HepG2 (cell line): ENCODE data around the gene THAP6. TPM values are rescaled to one million over a fixed set of nuclear protein-coding genes. Genes with fewer than 3 reads are reported as not detected.

Experiments used
- ATAC-seq: fragments of 200-7000 bp; cut with Tn5 transposase; 3 replicates; pipeline ENCODE4 v1.9.1; 2020; ENCODE audit warnings: mild to moderate bottlenecking, moderate library complexity
- BruUV-seq: library from RNA; stranded (reverse); fragments of 400-500 nt; replicated peaks from 2 replicates; lab custom pipeline; 2021; lab: Mats Ljungman, UMichigan
- CTCF ChIA-PET: fragments of 300-600 bp; formaldehyde crosslinking; extraction: SDS; loops from one replicate; lab custom pipeline; 2021; ENCODE audit warnings: low total read pairs, inconsistent platforms, low intra/inter-chr PET ratio; lab: Yijun Ruan, JAX
- POLR2A ChIA-PET: fragments of 350-600 bp; sonication (Branson Sonifier 250); formaldehyde crosslinking; loops from one replicate; lab custom pipeline; 2020; ENCODE audit warnings: antibody characterized with exemption, inconsistent platforms; lab: Yijun Ruan, JAX
- DNase-seq: peaks from one replicate; pipeline ENCODE4 v3.0.0-alpha.2; 2015; ENCODE audit warnings: low spot score
- FAIRE-seq: peaks from 3 replicates; lab custom pipeline; 2011; peaks lifted over from hg19 to GRCh38; lab: Jason Lieb, UNC
- H2AFZ ChIP-seq: one replicate; pipeline ENCODE4 v1.6.1; 2011; ENCODE audit warnings: low read length, inconsistent platforms
- H3K27ac ChIP-seq: fragments of 300-600 bp; 3 replicates; pipeline ENCODE4 v1.8.0; 2011; ENCODE audit warnings: mixed run types, mild to moderate bottlenecking, mixed read lengths, low read length, inconsistent platforms; ENCODE audit not compliant: insufficient read depth; ENCODE audit errors: extremely low read length
- H3K27me3 ChIP-seq, 2 experiments: fragments of 200-600 bp in 1 of 2; 2 replicates in 1 of 2; 3 replicates in 1 of 2; pipeline versions ENCODE4 v1.6.0 to v1.8.0; 2011; ENCODE audit warnings: low read length in 2 of 2, mild to moderate bottlenecking in 2 of 2, moderate library complexity in 2 of 2, inconsistent platforms in 1 of 2; ENCODE audit not compliant: insufficient read depth in 2 of 2, control insufficient read depth in 1 of 2
- H3K36me3 ChIP-seq, 2 experiments: fragments of 200-600 bp in 1 of 2; replicated peaks in 1 of 2; 2 replicates in 1 of 2; 3 replicates in 1 of 2; pipeline versions ENCODE4 v1.5.1 to v1.8.0; 2011; ENCODE audit warnings: low read length in 2 of 2, inconsistent platforms in 1 of 2; ENCODE audit not compliant: insufficient read depth in 2 of 2, control insufficient read depth in 1 of 2
- H3K4me1 ChIP-seq: 2 replicates; pipeline ENCODE4 v1.5.1; 2012; ENCODE audit warnings: low read length, inconsistent platforms; ENCODE audit not compliant: insufficient read depth
- H3K4me2 ChIP-seq: 2 replicates; pipeline ENCODE4 v1.6.0; 2011; ENCODE audit warnings: low read depth, low read length, inconsistent platforms
- H3K4me3 ChIP-seq, 3 experiments: fragments of 200-600 bp in 1 of 3; sonication (generic), shearing (Covaris generic) in 1 of 3; replicated peaks in 1 of 3; 2 replicates each; pipeline ENCODE4 v1.5.1; 2011 to 2016; ENCODE audit warnings: low read length in 3 of 3, inconsistent platforms in 2 of 3, low read depth in 2 of 3, mild to moderate bottlenecking in 2 of 3, control low read depth in 1 of 3, mixed read lengths in 1 of 3; ENCODE audit not compliant: insufficient read depth in 1 of 3
- H3K79me2 ChIP-seq: one replicate; pipeline ENCODE4 v1.6.1; 2011; ENCODE audit warnings: low read length, inconsistent platforms; ENCODE audit not compliant: insufficient read depth
- H3K9ac ChIP-seq: 2 replicates; pipeline ENCODE4 v1.6.0; 2011; ENCODE audit warnings: mild to moderate bottlenecking, low read depth, low read length, inconsistent platforms; ENCODE audit not compliant: insufficient read depth
- H3K9me3 ChIP-seq: 2 replicates; pipeline ENCODE4 v1.5.1; 2012; ENCODE audit warnings: mild to moderate bottlenecking, low read length
- H4K20me1 ChIP-seq: 2 replicates; pipeline ENCODE4 v1.6.0; 2011; ENCODE audit warnings: inconsistent platforms, mild to moderate bottlenecking, low read length, moderate library complexity; ENCODE audit not compliant: insufficient read depth
- HMG20B ChIP-seq: conservative IDR thresholded peaks from 2 replicates; pipeline ENCODE4 v1.6.1; 2016; ENCODE audit warnings: missing genetic modification reagents, missing compliant biosample characterization
- MBNL3 ChIP-seq: fragments of 250-450 bp; sonication (Bioruptor Pico); conservative IDR thresholded peaks from 2 replicates; pipeline ENCODE4 v1.8.0; 2022; ENCODE audit warnings: mild to moderate bottlenecking, inconsistent platforms
- MXI1 ChIP-seq: IDR thresholded peaks from 3 replicates; pipeline ENCODE4 v1.6.1; 2012; ENCODE audit warnings: low read depth, low read length, inconsistent platforms, borderline replicate concordance
- POLR2AphosphoS5 ChIP-seq: IDR thresholded peaks from 2 replicates; pipeline ENCODE4 v1.6.1; 2012; ENCODE audit warnings: low read depth, low read length
- PRMT3 ChIP-seq: sonication (generic); formaldehyde crosslinking; IDR thresholded peaks from 2 replicates; pipeline ENCODE4 v1.8.1; 2022; ENCODE audit warnings: low read depth, mild to moderate bottlenecking, moderate library complexity, missing genetic modification reagents, borderline replicate concordance
- SMC3 ChIP-seq: IDR thresholded peaks from 2 replicates; pipeline ENCODE4 v1.6.1; 2011; ENCODE audit warnings: low read length, improper control_type of control experiment
- SNAPC2 ChIP-seq: sonication (generic); formaldehyde crosslinking; IDR thresholded peaks from 2 replicates; pipeline ENCODE4 v1.8.1; 2022; ENCODE audit warnings: mild to moderate bottlenecking, missing genetic modification reagents
- TMF1 ChIP-seq: sonication (generic); formaldehyde crosslinking; IDR thresholded peaks from 2 replicates; pipeline ENCODE4 v1.8.1; 2022; ENCODE audit warnings: low read depth, missing genetic modification reagents
- TRIM24 ChIP-seq: sonication (generic); formaldehyde crosslinking; IDR thresholded peaks from 2 replicates; pipeline ENCODE4 v1.8.0; 2022; ENCODE audit warnings: mild to moderate bottlenecking, missing genetic modification reagents
- ZBTB8A ChIP-seq: sonication (generic); formaldehyde crosslinking; IDR thresholded peaks from 2 replicates; pipeline ENCODE4 v1.4.0; 2020; ENCODE audit warnings: mild to moderate bottlenecking, low read depth, missing genetic modification reagents, borderline replicate concordance
- ZNF331 ChIP-seq: sonication (generic); formaldehyde crosslinking; IDR thresholded peaks from 2 replicates; pipeline ENCODE4 v1.4.0; 2020; ENCODE audit warnings: missing genetic modification reagents
- ZNF562 ChIP-seq: sonication (generic); formaldehyde crosslinking; IDR thresholded peaks from 2 replicates; pipeline ENCODE4 v1.8.0; 2022; ENCODE audit warnings: missing genetic modification reagents, borderline replicate concordance
- ZSCAN22 ChIP-seq: sonication (generic); formaldehyde crosslinking; IDR thresholded peaks from 2 replicates; pipeline ENCODE4 v1.4.0; 2020; ENCODE audit warnings: mild to moderate bottlenecking, missing genetic modification reagents
- WGBS: methylation state at CpG from one replicate; pipeline ENCODE4 v1.1.6; 2017; ENCODE audit warnings: low lambda C conversion rate; 5-methylcytosine and 5-hydroxymethylcytosine counted together
- in situ Hi-C: cut with HindIII; loops from 2 replicates; pipeline ENCODE4 v1.10.0; 2017; ENCODE audit warnings: low pct_unique_long_range_greater_than_20kb; ENCODE audit not compliant: extremely low pct_ligation_motif_present
- intact Hi-C: fragments of 100-400 bp; cut with micrococcal nuclease; formaldehyde crosslinking; loops from one replicate; pipeline ENCODE4 v1.10.0; 2022; ENCODE audit not compliant: unreplicated experiment
- polyA plus RNA-seq, 8 experiments: library from polyadenylated mRNA; depleted of rRNA in 3 of 8; stranded (reverse) in 7 of 8; unstranded in 1 of 8; fragments of >200 nt; fragmentation: Illumina TruSeq in 4 of 8; extraction: Trizol in 4 of 8; gene quantifications; 2 replicates each; pipeline versions ENCODE4 v1.2.1 to v1.2.3, GENCODE V29; 2011 to 2016; ENCODE audit warnings: low read depth in 4 of 8, missing spikeins in 1 of 8, mixed read lengths in 1 of 8; ENCODE audit not compliant: insufficient read depth in 1 of 8
- total RNA-seq, 5 experiments: library from RNA; depleted of rRNA; stranded (reverse); fragments of >200 nt; fragmentation: Illumina TruSeq; extraction: Trizol; gene quantifications; 2 replicates each; pipeline ENCODE4 v1.2.3, GENCODE V29; 2016; ENCODE audit warnings: low read depth in 1 of 5
- TF ChIP-seq, protein P1 (sequence below): sonication (generic); formaldehyde crosslinking; IDR thresholded peaks from 2 replicates; pipeline ENCODE4 v1.8.1; 2023; ENCODE audit warnings: missing genetic modification reagents, mild to moderate bottlenecking, borderline replicate concordance
- TF ChIP-seq, protein P2 (sequence below): sonication (generic); formaldehyde crosslinking; IDR thresholded peaks from 2 replicates; pipeline ENCODE4 v1.9.0; 2022; ENCODE audit warnings: missing genetic modification reagents, mild to moderate bottlenecking, borderline replicate concordance
- TF ChIP-seq, protein P3 (sequence below): sonication (generic); formaldehyde crosslinking; IDR thresholded peaks from 2 replicates; pipeline ENCODE4 v1.4.0; 2020; ENCODE audit warnings: missing genetic modification reagents

Gene THAP6
- total and polyA plus RNA-seq, 2 of the 13 experiments (the other 11 are each of a cell fraction or from before 2014, with no cell fraction given), result 9.3 to 14.7 TPM

DNA sequence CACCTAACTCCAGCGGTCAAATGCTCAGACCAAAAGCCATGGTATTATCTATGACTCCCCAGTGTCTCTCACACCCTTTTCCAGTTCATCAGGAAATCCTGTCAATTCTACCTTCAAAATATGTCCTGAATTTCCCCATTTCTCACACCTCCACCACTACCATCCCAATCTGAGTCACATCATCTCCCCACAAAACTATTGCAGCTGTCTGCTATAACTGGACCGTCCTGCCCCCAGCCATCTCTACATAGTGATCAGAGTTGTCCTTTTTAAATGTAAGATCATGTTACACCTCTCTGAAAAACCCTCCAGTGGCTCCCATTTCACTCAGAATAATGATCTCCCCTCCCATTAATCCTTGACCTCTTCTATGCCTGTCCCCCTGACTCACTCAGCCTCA, 34.7 kb downstream of the THAP6 start:
- no TSS peak for BruUV-seq
- DNase-seq (no peak), ATAC-seq (no peak), FAIRE-seq (no peak)
- Histone ChIP-seq H3K27ac (no peak overlapping the region), H3K4me3 (no peak overlapping the region), H3K9ac (no peak overlapping the region), H3K36me3 (0 out of 5 replicates have a peak, but pooled peaks cover 1 to 4% of the 10 kb centered on the region in 2 experiments), H4K20me1 (no peaks in the 10 kb centered on the region), H3K9me3 (no peaks in the 10 kb centered on the region), H3K4me2 (no peak overlapping the region), H2AFZ (no peak overlapping the region), H3K79me2 (no peaks in the 10 kb centered on the region), H3K27me3 (no peaks in the 10 kb centered on the region), H3K4me1 (peaks cover 6% of the 10 kb centered on the region; the same call in 1 of the 2 replicates)
- intact Hi-C loops (no loop called here), in situ Hi-C loops (no loop called here)
- TF ChIP-seq TMF1 (CRISPR knock-in tag), result no peak
- TF ChIP-seq ZBTB8A (CRISPR knock-in tag), result no peak
- no peak for TF ChIP-seq MXI1
- WGBS, result 78% methylated on average over 2 of the region's 2 CpGs
- ChIA-PET POLR2A (no interaction called here), CTCF (no interaction called here)

DNA sequence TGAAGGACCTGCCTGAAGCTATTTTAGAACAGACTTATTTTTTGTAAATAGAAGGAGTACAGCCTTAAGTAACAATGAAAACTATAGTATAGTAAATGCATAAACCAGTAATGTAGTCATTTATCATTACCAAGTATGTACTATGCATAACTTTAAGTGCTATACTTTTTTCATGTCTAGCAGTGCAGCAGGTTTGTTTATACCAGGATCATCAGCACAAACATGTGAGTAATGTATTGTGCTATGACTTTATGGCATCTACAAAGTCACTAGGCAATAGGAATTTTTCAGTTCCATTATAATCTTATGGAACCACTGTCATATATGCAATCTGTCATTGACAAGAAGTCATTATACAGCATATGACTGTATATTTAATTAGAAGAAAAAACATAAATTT, 38.2 kb downstream of the THAP6 start:
- Histone ChIP-seq H3K9me3 (no peaks in the 10 kb centered on the region), H4K20me1 (no peaks in the 10 kb centered on the region), H3K4me1 (peaks cover 14% of the 10 kb centered on the region; the same call in 1 of the 2 replicates), H3K36me3 (no peaks in the 10 kb centered on the region), H3K4me2 (no peak overlapping the region), H3K79me2 (no peaks in the 10 kb centered on the region), H3K27ac (no peak overlapping the region), H2AFZ (no peak overlapping the region), H3K27me3 (peaks cover 0 to 5% of the 10 kb centered on the region in 2 experiments; a peak in 1 of 5 replicates), H3K9ac (no peak overlapping the region), H3K4me3 (no peak overlapping the region)
- DNase-seq (no peak), ATAC-seq (no peak), FAIRE-seq (no peak)
- no TSS peak for BruUV-seq
- in situ Hi-C loops (no loop called here), intact Hi-C loops (no loop called here)
- POLR2A ChIA-PET, result no interaction called here
- CTCF ChIA-PET, result no interaction called here
- TF ChIP-seq SMC3, result no peak
- no peak for TF ChIP-seq PRMT3 (CRISPR knock-in tag)
- no peak for TF ChIP-seq SNAPC2
- TF ChIP-seq POLR2AphosphoS5, result no peak
- TF ChIP-seq, protein P1, sequence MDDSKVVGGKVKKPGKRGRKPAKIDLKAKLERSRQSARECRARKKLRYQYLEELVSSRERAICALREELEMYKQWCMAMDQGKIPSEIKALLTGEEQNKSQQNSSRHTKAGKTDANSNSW (CRISPR knock-in tag), result no peak
- TF ChIP-seq, protein P2, sequence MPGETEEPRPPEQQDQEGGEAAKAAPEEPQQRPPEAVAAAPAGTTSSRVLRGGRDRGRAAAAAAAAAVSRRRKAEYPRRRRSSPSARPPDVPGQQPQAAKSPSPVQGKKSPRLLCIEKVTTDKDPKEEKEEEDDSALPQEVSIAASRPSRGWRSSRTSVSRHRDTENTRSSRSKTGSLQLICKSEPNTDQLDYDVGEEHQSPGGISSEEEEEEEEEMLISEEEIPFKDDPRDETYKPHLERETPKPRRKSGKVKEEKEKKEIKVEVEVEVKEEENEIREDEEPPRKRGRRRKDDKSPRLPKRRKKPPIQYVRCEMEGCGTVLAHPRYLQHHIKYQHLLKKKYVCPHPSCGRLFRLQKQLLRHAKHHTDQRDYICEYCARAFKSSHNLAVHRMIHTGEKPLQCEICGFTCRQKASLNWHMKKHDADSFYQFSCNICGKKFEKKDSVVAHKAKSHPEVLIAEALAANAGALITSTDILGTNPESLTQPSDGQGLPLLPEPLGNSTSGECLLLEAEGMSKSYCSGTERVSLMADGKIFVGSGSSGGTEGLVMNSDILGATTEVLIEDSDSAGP (CRISPR knock-in tag), result no peak
- TF ChIP-seq ZNF562 (CRISPR knock-in tag), result no peak
- no peak for TF ChIP-seq ZSCAN22 (CRISPR knock-in tag)
- no peak for TF ChIP-seq MBNL3 (CRISPR knock-in tag)
- no peak for TF ChIP-seq TRIM24
- TF ChIP-seq, protein P3, sequence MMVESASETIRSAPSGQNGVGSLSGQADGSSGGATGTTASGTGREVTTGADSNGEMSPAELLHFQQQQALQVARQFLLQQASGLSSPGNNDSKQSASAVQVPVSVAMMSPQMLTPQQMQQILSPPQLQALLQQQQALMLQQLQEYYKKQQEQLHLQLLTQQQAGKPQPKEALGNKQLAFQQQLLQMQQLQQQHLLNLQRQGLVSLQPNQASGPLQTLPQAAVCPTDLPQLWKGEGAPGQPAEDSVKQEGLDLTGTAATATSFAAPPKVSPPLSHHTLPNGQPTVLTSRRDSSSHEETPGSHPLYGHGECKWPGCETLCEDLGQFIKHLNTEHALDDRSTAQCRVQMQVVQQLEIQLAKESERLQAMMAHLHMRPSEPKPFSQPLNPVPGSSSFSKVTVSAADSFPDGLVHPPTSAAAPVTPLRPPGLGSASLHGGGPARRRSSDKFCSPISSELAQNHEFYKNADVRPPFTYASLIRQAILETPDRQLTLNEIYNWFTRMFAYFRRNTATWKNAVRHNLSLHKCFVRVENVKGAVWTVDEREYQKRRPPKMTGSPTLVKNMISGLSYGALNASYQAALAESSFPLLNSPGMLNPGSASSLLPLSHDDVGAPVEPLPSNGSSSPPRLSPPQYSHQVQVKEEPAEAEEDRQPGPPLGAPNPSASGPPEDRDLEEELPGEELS (CRISPR knock-in tag), result no peak
- no peak for TF ChIP-seq HMG20B (CRISPR knock-in tag)
- TF ChIP-seq ZNF331, result no peak
